K562 (cell line): ENCODE data around the gene ANTKMT. TPM values are rescaled to one million over a fixed set of nuclear protein-coding genes. Genes with fewer than 3 reads are reported as not detected.

Experiments used
- ATAC-seq: fragments of 200-7000 bp; cut with Tn5 transposase; 3 replicates; pipeline ENCODE4 v1.9.1; 2020; ENCODE audit warnings: moderate library complexity
- BruUV-seq: library from RNA; stranded (reverse); fragments of 400-500 nt; replicated peaks from 2 replicates; lab custom pipeline; 2021; lab: Mats Ljungman, UMichigan
- CTCF ChIA-PET: fragments of 300-600 bp; formaldehyde crosslinking; extraction: SDS; loops from one replicate; lab custom pipeline; 2021; ENCODE audit warnings: low intra/inter-chr PET ratio; lab: Yijun Ruan, JAX
- POLR2A ChIA-PET: fragments of 300-600, 350-650 bp; sonication (Branson Sonifier 250); formaldehyde crosslinking; extraction: SDS; loops from one replicate; lab custom pipeline; 2021; ENCODE audit warnings: antibody characterized with exemption, inconsistent platforms; lab: Yijun Ruan, JAX
- DNase-seq, 4 experiments: peaks; one replicate each; pipeline versions ENCODE4 v3.0.0 to v3.0.0-alpha.2; 2011 to 2018; ENCODE audit warnings: low spot score in 3 of 4, mixed read lengths in 3 of 4; ENCODE audit errors: extremely low read depth in 1 of 4
- FAIRE-seq: peaks from 2 replicates; lab custom pipeline; 2011; peaks lifted over from hg19 to GRCh38; lab: Jason Lieb, UNC
- H2AFZ ChIP-seq: 2 replicates; pipeline ENCODE4 v1.6.0; 2011; ENCODE audit warnings: low read depth, low read length, control low read depth, inconsistent platforms
- H3K27ac ChIP-seq: fragments of 200-600 bp; 3 replicates; pipeline ENCODE4 v1.8.0; 2011; ENCODE audit warnings: low read depth, mild to moderate bottlenecking, control low read depth, inconsistent platforms, low read length, moderate library complexity, mixed read lengths; ENCODE audit errors: extremely low read depth
- H3K27me3 ChIP-seq, 2 experiments: fragments of 300-600 bp in 1 of 2; 2 replicates in 1 of 2; 3 replicates in 1 of 2; pipeline versions ENCODE4 v1.6.0 to v1.8.0; 2011; ENCODE audit warnings: inconsistent platforms in 2 of 2, low read length in 2 of 2, mild to moderate bottlenecking in 1 of 2, mixed read lengths in 1 of 2, moderate library complexity in 1 of 2; ENCODE audit not compliant: control insufficient read depth in 2 of 2, insufficient read depth in 2 of 2
- H3K36me3 ChIP-seq: fragments of 300-600 bp; 3 replicates; pipeline ENCODE4 v1.8.0; 2011; ENCODE audit warnings: mild to moderate bottlenecking, low read length, inconsistent platforms; ENCODE audit not compliant: control insufficient read depth, insufficient read depth
- H3K4me1 ChIP-seq, 2 experiments: fragments of 200-600 bp in 1 of 2; replicated peaks in 1 of 2; 2 replicates in 1 of 2; 3 replicates in 1 of 2; pipeline versions ENCODE4 v1.5.1 to v1.8.0; 2011; ENCODE audit warnings: inconsistent platforms in 2 of 2, low read length in 2 of 2, mild to moderate bottlenecking in 1 of 2, mixed read lengths in 1 of 2, moderate library complexity in 1 of 2; ENCODE audit not compliant: control insufficient read depth in 2 of 2, insufficient read depth in 2 of 2
- H3K4me2 ChIP-seq: 2 replicates; pipeline ENCODE4 v1.6.1; 2011; ENCODE audit warnings: low read length, control low read depth, inconsistent platforms, mixed read lengths; ENCODE audit not compliant: insufficient read depth
- H3K4me3 ChIP-seq: fragments of 200-600 bp; sonication (generic), shearing (Covaris generic); 2 replicates; pipeline ENCODE4 v1.5.1; 2016; ENCODE audit warnings: control low read depth, inconsistent platforms
- H3K79me2 ChIP-seq: fragments of 200-600 bp; 3 replicates; pipeline ENCODE4 v1.8.0; 2011; ENCODE audit warnings: low read length, inconsistent platforms; ENCODE audit not compliant: control insufficient read depth, insufficient read depth
- H3K9ac ChIP-seq, 2 experiments: 2 replicates each; pipeline versions ENCODE4 v1.6.0 to v1.6.1; 2011; ENCODE audit warnings: low read depth in 2 of 2, low read length in 2 of 2, control low read depth in 1 of 2, inconsistent platforms in 1 of 2, mild to moderate bottlenecking in 1 of 2, mixed read lengths in 1 of 2; ENCODE audit not compliant: insufficient read depth in 1 of 2
- H3K9me1 ChIP-seq: one replicate; pipeline ENCODE4 v1.6.0; 2011; ENCODE audit warnings: inconsistent platforms, mild to moderate bottlenecking, low read length, moderate library complexity; ENCODE audit not compliant: control insufficient read depth, insufficient read depth
- H3K9me3 ChIP-seq: replicated peaks from 2 replicates; pipeline ENCODE4 v1.5.1; 2011; ENCODE audit warnings: low read depth, low read length, inconsistent platforms; ENCODE audit not compliant: control insufficient read depth, insufficient read depth
- H4K20me1 ChIP-seq: replicated peaks from 2 replicates; pipeline ENCODE4 v1.6.1; 2011; ENCODE audit warnings: low read length, inconsistent platforms, mixed read lengths; ENCODE audit not compliant: control insufficient read depth, insufficient read depth
- ARNT ChIP-seq, 2 experiments: fragments of 450-650 bp; IDR thresholded peaks; 2 replicates each; pipeline ENCODE4 v1.6.1; 2016; ENCODE audit warnings: mild to moderate bottlenecking in 1 of 2
- CBX2 ChIP-seq: fragments of 200-600 bp; sonication (generic); IDR thresholded peaks from one replicate; pipeline ENCODE4 v1.6.1; 2012; ENCODE audit warnings: mild to moderate bottlenecking, low read length, inconsistent platforms; ENCODE audit not compliant: insufficient read depth, poor library complexity, severe bottlenecking
- DACH1 ChIP-seq: fragments of 450-650 bp; IDR thresholded peaks from 2 replicates; pipeline ENCODE4 v1.6.1; 2018; ENCODE audit not compliant: partially characterized antibody
- HMG20B ChIP-seq: fragments of 250-450 bp; sonication (Bioruptor Pico); IDR thresholded peaks from 2 replicates; pipeline ENCODE4 v1.5.0; 2021; ENCODE audit warnings: mild to moderate bottlenecking
- HNRNPL ChIP-seq: fragments of 200-400 bp; formaldehyde crosslinking; IDR thresholded peaks from 2 replicates; pipeline ENCODE4 v1.6.1; 2017; ENCODE audit warnings: low read depth, mild to moderate bottlenecking, low read length
- HOXB6 ChIP-seq: fragments of 250-450 bp; sonication (Bioruptor Pico); IDR thresholded peaks from 2 replicates; pipeline ENCODE4 v1.5.1; 2022; ENCODE audit warnings: mild to moderate bottlenecking, borderline replicate concordance
- RBFOX2 ChIP-seq: fragments of 200-400 bp; formaldehyde crosslinking; IDR thresholded peaks from 2 replicates; pipeline ENCODE4 v1.6.1; 2017; ENCODE audit warnings: low read depth, mild to moderate bottlenecking, low read length, moderate library complexity
- WGBS: fragments of 100-300 bp; shearing (Covaris generic); methylation state at CpG from one replicate; pipeline ENCODE4 v1.1.6; 2016; ENCODE audit warnings: low coverage, mixed read lengths; ENCODE audit not compliant: insufficient coverage; ENCODE audit errors: missing lambda C conversion rate; 5-methylcytosine and 5-hydroxymethylcytosine counted together
- in situ Hi-C: fragments of 300-500 bp; cut with MboI; formaldehyde crosslinking; loops from 4 replicates; pipeline ENCODE4 v1.15.0; 2018; ENCODE audit warnings: inconsistent platforms, mixed read lengths
- intact Hi-C: fragments of 100-400 bp; cut with micrococcal nuclease; formaldehyde crosslinking; loops from 2 replicates; pipeline ENCODE4 v1.14.2; 2022
- polyA plus RNA-seq, 8 experiments: library from polyadenylated mRNA; depleted of rRNA in 4 of 8; stranded (reverse) in 5 of 8; unstranded in 3 of 8; fragments of >200 nt; fragmentation: Nextera tagmentation in 2 of 8; fragmentation: Illumina TruSeq in 1 of 8; extraction: Ambion mirVana in 2 of 8; extraction: Trizol in 1 of 8; gene quantifications; 2 replicates each; pipeline versions ENCODE4 v1.2.1 to v1.2.3, GENCODE V29; 2011 to 2014; ENCODE audit warnings: inconsistent platforms in 1 of 8, missing spikeins in 1 of 8
- total RNA-seq, 7 experiments: library from RNA; depleted of rRNA in 6 of 7; stranded (reverse); fragments of >200 nt in 6 of 7; fragmentation: Illumina TruSeq in 2 of 7; extraction: Trizol in 2 of 7; gene quantifications; 2 replicates each; pipeline versions ENCODE4 v1.2.1 to v1.2.3, GENCODE V29; 2011 to 2021; ENCODE audit warnings: low replicate concordance in 1 of 7
- TF ChIP-seq, protein P1 (sequence below): fragments of 450-650 bp; IDR thresholded peaks from 2 replicates; pipeline ENCODE4 v1.7.1; 2018; ENCODE audit warnings: mild to moderate bottlenecking, low read depth; ENCODE audit not compliant: partially characterized antibody

ANTKMT gene
- total and polyA plus RNA-seq, 9 of the 15 experiments (the other 6 are each of a cell fraction or from before 2014, with no cell fraction given) = 0.58 to 217 (median 19.1) TPM

DNA sequence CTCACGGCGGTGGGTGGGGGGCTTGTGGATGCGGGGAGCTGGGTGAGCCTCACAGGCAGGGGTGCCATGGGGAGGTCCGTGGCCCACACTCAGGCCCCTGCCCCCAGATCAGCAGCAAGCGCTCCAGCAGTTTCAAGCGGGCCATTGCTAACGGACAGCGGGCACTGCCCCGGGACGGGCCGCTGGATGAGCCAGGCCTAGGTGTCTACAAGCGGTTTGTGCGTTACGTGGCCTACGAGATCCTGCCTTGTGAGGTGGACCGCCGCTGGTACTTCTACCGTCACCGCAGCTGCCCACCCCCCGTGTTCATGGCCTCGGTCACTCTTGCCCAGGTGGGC is 44.4 kb upstream of the ANTKMT start:
- H2AFZ ChIP-seq = no peak overlapping the region
- peaks cover 13% of the 10 kb centered on the region; the same call in 1 of the 2 replicates for H4K20me1 ChIP-seq
- H3K27me3 ChIP-seq = no peaks in the 10 kb centered on the region
- H3K9me1 ChIP-seq = no peaks in the 10 kb centered on the region
- H3K27ac ChIP-seq = no peak overlapping the region
- DNase-seq = no peak
- ChIA-PET CTCF (no interaction called here), POLR2A (interaction anchor here (0.7 to 1.1 kb wide), 3 partner anchors 88 to 280 kb away, joined by 3 to 5 read pairs (median 3); no protein-coding TSS in a partner anchor)
- H3K4me3 ChIP-seq = no peak overlapping the region
- no peak for ATAC-seq
- no peak overlapping the region for H3K9ac ChIP-seq
- peaks cover 43% of the 10 kb centered on the region for H3K36me3 ChIP-seq
- intact Hi-C loops = loop anchor here (5.0 kb wide), 1 partner anchor 39 kb away; the partner anchor contains the start of gene METTL26
- H3K4me1 ChIP-seq = peaks cover 25 to 96% of the 10 kb centered on the region in 2 experiments
- no peak for FAIRE-seq
- 84% methylated on average over 20 of the region's 21 CpGs for WGBS
- no peak overlapping the region for H3K4me2 ChIP-seq
- in situ Hi-C loops = loop anchor here (10.0 kb wide), 1 partner anchor 282 kb away; the partner anchor contains the start of gene NME4
- peaks cover 19% of the 10 kb centered on the region for H3K79me2 ChIP-seq
- no peaks in the 10 kb centered on the region for H3K9me3 ChIP-seq
- TF ChIP-seq HNRNPL (0 out of 2 replicates have a peak, but pooled peaks have one; percentile 86), ARNT (IDR thresholded peaks at IDR 0.05) (no peak), HOXB6 (CRISPR knock-in tag) (no peak), CBX2 (no peak), HMG20B (no peak), DACH1 (no peak), RBFOX2 (0 out of 2 replicates have a peak, but pooled peaks have one; percentile 30)
- TF ChIP-seq, protein P1, sequence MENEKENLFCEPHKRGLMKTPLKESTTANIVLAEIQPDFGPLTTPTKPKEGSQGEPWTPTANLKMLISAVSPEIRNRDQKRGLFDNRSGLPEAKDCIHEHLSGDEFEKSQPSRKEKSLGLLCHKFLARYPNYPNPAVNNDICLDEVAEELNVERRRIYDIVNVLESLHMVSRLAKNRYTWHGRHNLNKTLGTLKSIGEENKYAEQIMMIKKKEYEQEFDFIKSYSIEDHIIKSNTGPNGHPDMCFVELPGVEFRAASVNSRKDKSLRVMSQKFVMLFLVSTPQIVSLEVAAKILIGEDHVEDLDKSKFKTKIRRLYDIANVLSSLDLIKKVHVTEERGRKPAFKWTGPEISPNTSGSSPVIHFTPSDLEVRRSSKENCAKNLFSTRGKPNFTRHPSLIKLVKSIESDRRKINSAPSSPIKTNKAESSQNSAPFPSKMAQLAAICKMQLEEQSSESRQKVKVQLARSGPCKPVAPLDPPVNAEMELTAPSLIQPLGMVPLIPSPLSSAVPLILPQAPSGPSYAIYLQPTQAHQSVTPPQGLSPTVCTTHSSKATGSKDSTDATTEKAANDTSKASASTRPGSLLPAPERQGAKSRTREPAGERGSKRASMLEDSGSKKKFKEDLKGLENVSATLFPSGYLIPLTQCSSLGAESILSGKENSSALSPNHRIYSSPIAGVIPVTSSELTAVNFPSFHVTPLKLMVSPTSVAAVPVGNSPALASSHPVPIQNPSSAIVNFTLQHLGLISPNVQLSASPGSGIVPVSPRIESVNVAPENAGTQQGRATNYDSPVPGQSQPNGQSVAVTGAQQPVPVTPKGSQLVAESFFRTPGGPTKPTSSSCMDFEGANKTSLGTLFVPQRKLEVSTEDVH = no peak
- no TSS peak for BruUV-seq
